ENCODE measurements around the gene EXOC4. TPM values are rescaled to one million over a fixed set of nuclear protein-coding genes. Genes with fewer than 3 reads are reported as not detected.

The EXOC4 gene
- total RNA-seq, 4 donors from 2014 or later: 30.7 to 62.4 (median 40.4) TPM

DNA sequence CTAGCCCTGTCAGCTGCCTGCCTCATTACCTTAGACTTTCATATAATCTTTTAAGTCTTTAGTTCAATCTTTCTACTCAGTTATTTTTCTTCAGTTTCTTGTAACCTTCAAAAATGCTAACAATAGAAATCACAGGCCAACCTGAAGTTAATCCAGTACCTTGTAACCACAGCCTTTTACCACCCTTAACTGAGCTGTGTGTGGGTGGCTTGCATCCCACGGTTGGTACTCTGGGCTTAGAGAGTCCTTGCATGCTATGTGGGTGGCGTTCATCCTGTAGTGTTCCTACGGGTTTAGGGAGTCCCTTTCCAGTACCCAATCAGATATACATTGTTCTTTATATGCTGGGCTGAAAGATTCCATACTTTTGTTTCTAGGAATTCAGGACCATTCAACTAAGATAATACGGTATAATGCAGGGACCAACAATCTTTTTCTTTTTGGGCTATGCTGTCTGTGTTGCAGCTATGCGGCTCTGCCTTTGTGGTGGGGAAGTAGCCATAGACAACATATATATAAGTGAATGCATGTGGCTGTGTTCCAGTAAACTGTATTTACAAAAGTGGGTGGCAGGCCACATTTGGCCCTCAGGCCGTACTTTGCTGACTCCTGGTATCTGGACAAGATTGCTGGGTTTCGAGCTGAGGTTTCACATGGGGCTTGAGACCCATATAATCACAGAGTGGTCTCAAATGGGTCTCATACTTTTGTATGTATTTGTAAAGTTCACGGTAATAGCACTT lies 593.5 kb downstream of the EXOC4 start:
- DNase-seq: no peak
- H3K27me3 ChIP-seq: no peaks in the 10 kb centered on the region
- no peak overlapping the region for H3K4me3 ChIP-seq
- no peaks in the 10 kb centered on the region for H3K4me1 ChIP-seq
- intact Hi-C loops (cut with DNase I): no loop called here
- no peak for TF ChIP-seq POLR2A (IDR thresholded peaks at IDR 0.05)
- TF ChIP-seq, protein P1, sequence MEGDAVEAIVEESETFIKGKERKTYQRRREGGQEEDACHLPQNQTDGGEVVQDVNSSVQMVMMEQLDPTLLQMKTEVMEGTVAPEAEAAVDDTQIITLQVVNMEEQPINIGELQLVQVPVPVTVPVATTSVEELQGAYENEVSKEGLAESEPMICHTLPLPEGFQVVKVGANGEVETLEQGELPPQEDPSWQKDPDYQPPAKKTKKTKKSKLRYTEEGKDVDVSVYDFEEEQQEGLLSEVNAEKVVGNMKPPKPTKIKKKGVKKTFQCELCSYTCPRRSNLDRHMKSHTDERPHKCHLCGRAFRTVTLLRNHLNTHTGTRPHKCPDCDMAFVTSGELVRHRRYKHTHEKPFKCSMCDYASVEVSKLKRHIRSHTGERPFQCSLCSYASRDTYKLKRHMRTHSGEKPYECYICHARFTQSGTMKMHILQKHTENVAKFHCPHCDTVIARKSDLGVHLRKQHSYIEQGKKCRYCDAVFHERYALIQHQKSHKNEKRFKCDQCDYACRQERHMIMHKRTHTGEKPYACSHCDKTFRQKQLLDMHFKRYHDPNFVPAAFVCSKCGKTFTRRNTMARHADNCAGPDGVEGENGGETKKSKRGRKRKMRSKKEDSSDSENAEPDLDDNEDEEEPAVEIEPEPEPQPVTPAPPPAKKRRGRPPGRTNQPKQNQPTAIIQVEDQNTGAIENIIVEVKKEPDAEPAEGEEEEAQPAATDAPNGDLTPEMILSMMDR (IDR thresholded peaks at IDR 0.05): no peak
- 64 to 71% methylated on average over 8 of the region's 8 CpGs for WGBS, 2 donors
- no peaks in the 10 kb centered on the region for H3K9me3 ChIP-seq
- H3K27ac ChIP-seq: no peak overlapping the region
- H3K36me3 ChIP-seq: no peaks in the 10 kb centered on the region

DNA sequence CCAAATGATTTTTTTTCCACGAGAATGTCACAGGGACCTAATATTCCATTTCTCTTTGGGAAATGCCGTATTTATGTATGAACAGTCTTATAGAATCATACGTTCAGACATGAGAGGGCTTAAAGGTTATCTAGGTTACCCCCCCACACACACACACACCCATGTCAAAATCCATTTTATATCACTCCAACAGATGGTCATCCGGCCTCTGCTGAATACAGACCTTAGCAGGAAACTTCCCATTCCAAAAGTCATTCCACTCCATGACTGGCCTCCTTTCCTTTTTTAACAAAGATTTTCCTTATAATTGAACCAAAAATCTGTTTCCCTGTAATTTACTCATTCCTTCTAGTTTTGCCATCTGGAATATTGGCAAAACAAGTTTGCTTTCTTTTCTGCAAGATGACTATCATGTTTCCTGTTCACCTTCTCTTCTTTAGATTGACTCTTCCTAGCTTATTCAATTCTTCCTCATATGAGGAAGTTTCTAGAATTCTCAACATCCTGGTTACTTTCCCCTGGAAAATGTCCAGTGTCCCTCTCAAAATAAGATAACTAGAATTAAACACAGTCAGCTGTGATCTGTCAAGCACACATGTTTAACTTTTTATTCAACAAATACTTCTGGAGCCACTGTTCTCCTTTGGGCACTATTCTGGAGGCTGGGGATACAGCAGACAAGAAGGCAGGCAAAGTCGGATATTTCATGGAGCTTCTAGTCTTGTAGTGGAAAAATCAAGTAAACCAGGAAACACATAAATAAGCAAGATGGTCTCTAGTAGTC lies 597.8 kb downstream of the EXOC4 start:
- no peak overlapping the region for H3K27ac ChIP-seq
- H3K9me3 ChIP-seq: no peaks in the 10 kb centered on the region
- WGBS, 2 donors: 84 to 89% methylated on average over 5 of the region's 5 CpGs
- H3K4me3 ChIP-seq: no peak overlapping the region
- H3K36me3 ChIP-seq: no peaks in the 10 kb centered on the region
- no peak for TF ChIP-seq POLR2A (IDR thresholded peaks at IDR 0.05)
- TF ChIP-seq, protein P1 (IDR thresholded peaks at IDR 0.05): no peak
- intact Hi-C loops (cut with DNase I): no loop called here
- H3K4me1 ChIP-seq: peaks cover 0 to 11% (median 0%) of the 10 kb centered on the region in 3 donors
- H3K27me3 ChIP-seq: no peaks in the 10 kb centered on the region
- DNase-seq: no peak

DNA sequence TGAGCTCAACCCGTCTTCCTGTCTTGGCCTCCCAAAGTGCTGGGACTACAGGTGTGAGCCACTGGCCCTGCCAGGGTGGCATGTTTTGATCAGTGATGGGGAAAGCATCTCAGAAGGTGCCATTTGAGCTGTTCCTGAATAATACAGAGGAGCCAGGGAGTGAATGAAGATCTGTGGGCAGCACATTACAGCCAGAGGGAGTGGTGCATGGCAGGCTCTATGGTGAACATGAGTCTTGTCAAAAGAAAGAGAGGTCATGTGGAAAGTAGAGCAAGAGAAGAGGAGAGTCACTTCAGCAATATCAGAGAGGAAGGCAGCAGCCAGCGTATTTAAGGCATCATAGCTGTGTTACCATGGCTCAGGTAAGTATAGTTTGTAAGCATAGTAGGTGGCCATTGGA lies 598.5 kb downstream of the EXOC4 start:
- intact Hi-C loops (cut with DNase I): no loop called here
- H3K9me3 ChIP-seq: no peaks in the 10 kb centered on the region
- H3K4me1 ChIP-seq: peaks cover 0 to 11% (median 0%) of the 10 kb centered on the region in 3 donors
- no peaks in the 10 kb centered on the region for H3K27me3 ChIP-seq
- H3K4me3 ChIP-seq: no peak overlapping the region
- DNase-seq: no peak
- TF ChIP-seq, protein P1 (IDR thresholded peaks at IDR 0.05): no peak
- no peak for TF ChIP-seq POLR2A (IDR thresholded peaks at IDR 0.05)
- 88 to 100% methylated on average over 2 of the region's 2 CpGs for WGBS, 2 donors
- H3K27ac ChIP-seq: no peak overlapping the region
- no peaks in the 10 kb centered on the region for H3K36me3 ChIP-seq

DNA sequence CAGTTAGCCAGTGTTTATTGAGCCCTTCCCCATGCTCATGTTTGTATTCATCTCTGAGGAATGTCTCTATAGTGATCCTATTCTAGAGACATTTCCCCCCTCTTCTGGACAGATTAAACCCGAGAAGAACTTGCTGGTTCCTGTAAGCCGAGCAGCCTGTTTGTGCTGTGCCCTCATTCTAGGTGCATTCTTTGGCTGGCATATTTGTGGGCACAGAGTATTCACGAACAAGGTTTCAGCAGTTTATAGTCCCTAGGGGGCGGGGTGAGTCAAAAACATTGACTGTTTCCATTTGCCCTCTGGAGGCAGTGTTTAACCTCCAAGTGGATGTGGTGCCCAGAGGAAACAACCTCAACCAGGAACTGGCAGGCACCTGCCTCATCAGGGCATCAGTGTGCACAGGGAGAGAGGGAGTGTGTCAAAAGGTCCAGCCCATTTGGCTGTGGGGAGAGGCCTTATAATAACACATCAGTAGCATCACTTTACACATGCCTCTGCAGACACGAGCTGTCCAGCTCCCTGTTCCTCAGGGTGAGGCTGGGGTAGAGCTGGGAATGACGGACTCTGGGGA lies 600.9 kb downstream of the EXOC4 start:
- TF ChIP-seq, protein P1 (IDR thresholded peaks at IDR 0.05): peak; percentile 16 to 57 (median 32)
- TF ChIP-seq POLR2A (IDR thresholded peaks at IDR 0.05): no peak
- Histone ChIP-seq H3K36me3 (peaks cover 0 to 4% (median 0%) of the 10 kb centered on the region in 3 donors), H3K27me3 (no peaks in the 10 kb centered on the region), H3K4me3 (no peak overlapping the region), H3K4me1 (peaks cover 0 to 11% (median 0%) of the 10 kb centered on the region in 3 donors), H3K9me3 (no peaks in the 10 kb centered on the region), H3K27ac (no peak overlapping the region)
- 58 to 86% methylated on average over 1 to 4 of the region's 6 CpGs for WGBS, 2 donors
- intact Hi-C loops (cut with DNase I): no loop called here
- DNase-seq: no peak

DNA sequence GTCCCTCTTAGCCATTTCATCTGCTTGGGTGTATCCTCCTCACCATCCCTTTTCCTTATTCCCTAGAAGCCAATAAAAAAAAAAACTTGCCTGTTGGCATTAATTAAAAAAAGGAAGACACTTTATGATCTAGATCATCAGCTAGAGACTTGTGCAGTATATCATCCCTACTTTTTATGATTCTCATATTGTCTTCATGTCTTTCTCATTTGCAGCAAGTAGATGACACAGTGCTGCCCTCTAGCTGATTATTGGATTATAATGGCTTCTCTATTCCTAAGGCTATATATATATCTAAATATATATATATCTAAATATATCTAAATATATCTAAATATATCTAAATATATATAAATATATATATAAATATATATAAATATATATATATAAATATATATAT lies 601.9 kb downstream of the EXOC4 start:
- Histone ChIP-seq H3K36me3 (peaks cover 0 to 4% (median 0%) of the 10 kb centered on the region in 3 donors), H3K27me3 (no peaks in the 10 kb centered on the region), H3K4me1 (peaks cover 0 to 11% (median 0%) of the 10 kb centered on the region in 3 donors), H3K4me3 (no peak overlapping the region), H3K27ac (no peak overlapping the region), H3K9me3 (no peaks in the 10 kb centered on the region)
- TF ChIP-seq POLR2A (IDR thresholded peaks at IDR 0.05): no peak
- TF ChIP-seq, protein P1 (IDR thresholded peaks at IDR 0.05): peak in 4 of 6 experiments; percentile 13 to 27 (median 23)
- intact Hi-C loops (cut with DNase I): no loop called here
- no peak for DNase-seq
